PC-9 (cell line): ENCODE data around the gene FJX1. TPM values are rescaled to one million over a fixed set of nuclear protein-coding genes. Genes with fewer than 3 reads are reported as not detected.
A peak's percentile ranks its signal among the peaks of the same experiment; 100 is the strongest.

ENCODE experiments used
- BruUV-seq: library from RNA; stranded (reverse); fragments of 400-500 nt; replicated peaks from 2 replicates; lab custom pipeline; 2021; lab: Mats Ljungman, UMichigan
- CTCF ChIA-PET: fragments of 300-600 bp; sonication (Branson Sonifier 250); formaldehyde crosslinking; loops from one replicate; lab custom pipeline; 2022; ENCODE audit warnings: antibody characterized with exemption; lab: Charles Lee
- POLR2A ChIA-PET: fragments of 300-600 bp; sonication (Branson Sonifier 250); formaldehyde crosslinking; loops from one replicate; lab custom pipeline; 2022; ENCODE audit warnings: antibody characterized with exemption; ENCODE audit not compliant: unreplicated experiment; lab: Charles Lee
- DNase-seq, 2 experiments: peaks; one replicate each; pipeline versions ENCODE4 v3.0.0 to v3.0.0-alpha.2; 2015 to 2022; ENCODE audit warnings: mixed read lengths in 1 of 2
- H2AFZ ChIP-seq: fragments of 200-600 bp; sonication (generic); 2 replicates; pipeline ENCODE4 v1.8.1; 2017; ENCODE audit warnings: antibody characterized with exemption
- H3F3A ChIP-seq: fragments of 200-600 bp; sonication (generic); 2 replicates; pipeline ENCODE4 v1.8.1; 2017; ENCODE audit warnings: antibody characterized with exemption, mild to moderate bottlenecking, low read depth; ENCODE audit not compliant: insufficient read depth
- H3K27ac ChIP-seq: fragments of 200-600 bp; sonication (generic); 2 replicates; pipeline ENCODE4 v1.6.1; 2016; ENCODE audit warnings: mixed run types
- H3K27me3 ChIP-seq: fragments of 200-600 bp; sonication (generic); 2 replicates; pipeline ENCODE4 v1.6.1; 2016; ENCODE audit warnings: low read depth, mixed run types; ENCODE audit not compliant: insufficient read depth
- H3K36me3 ChIP-seq: fragments of 200-600 bp; sonication (generic); 2 replicates; pipeline ENCODE4 v1.6.1; 2016; ENCODE audit warnings: low read depth, mixed run types
- H3K4me1 ChIP-seq: fragments of 200-600 bp; sonication (generic); replicated peaks from 2 replicates; pipeline ENCODE4 v1.6.1; 2016; ENCODE audit warnings: mixed run types; ENCODE audit not compliant: insufficient read depth
- H3K4me2 ChIP-seq: fragments of 200-600 bp; sonication (generic); 2 replicates; pipeline ENCODE4 v1.6.1; 2017; ENCODE audit warnings: mixed run types
- H3K4me3 ChIP-seq: fragments of 200-600 bp; sonication (generic); 2 replicates; pipeline ENCODE4 v1.6.1; 2016; ENCODE audit warnings: mixed run types
- H3K79me2 ChIP-seq: fragments of 200-600 bp; sonication (generic); 2 replicates; pipeline ENCODE4 v1.6.1; 2017; ENCODE audit warnings: low read depth, mixed run types
- H3K9me2 ChIP-seq: fragments of 200-600 bp; sonication (generic); 2 replicates; pipeline ENCODE4 v1.8.1; 2017; ENCODE audit warnings: mild to moderate bottlenecking; ENCODE audit not compliant: insufficient read depth
- H3K9me3 ChIP-seq: fragments of 200-600 bp; sonication (generic); 2 replicates; pipeline ENCODE4 v1.8.1; 2016; ENCODE audit warnings: low read depth; ENCODE audit not compliant: insufficient read depth
- H4K20me1 ChIP-seq: fragments of 200-600 bp; sonication (generic); 2 replicates; pipeline ENCODE4 v1.8.1; 2017; ENCODE audit not compliant: insufficient read depth
- CTCF ChIP-seq: fragments of 200-600 bp; sonication (generic); conservative IDR thresholded peaks from 2 replicates; pipeline ENCODE4 v1.6.1; 2017; ENCODE audit warnings: mixed run types, antibody characterized with exemption, mild to moderate bottlenecking, moderate library complexity
- EZH2 ChIP-seq: fragments of 200-600 bp; sonication (generic); IDR thresholded peaks from 2 replicates; pipeline ENCODE4 v1.8.0; 2017; ENCODE audit warnings: antibody characterized with exemption, low read depth
- intact Hi-C: fragments of 100-400 bp; cut with micrococcal nuclease; formaldehyde crosslinking; loops from one replicate; pipeline ENCODE4 v1.10.0; 2022; ENCODE audit not compliant: unreplicated experiment
- total RNA-seq: library from RNA; stranded (reverse); gene quantifications from 2 replicates; pipeline ENCODE4 v1.2.3, GENCODE V29; 2021

Gene FJX1
- total RNA-seq, 1 experiment from 2014 or later = 14.8 TPM

- no peaks in the 10 kb centered on the region for H4K20me1 ChIP-seq
- no peaks in the 10 kb centered on the region for H3K36me3 ChIP-seq
- TF ChIP-seq EZH2 = no peak
- no peak; the same call in 1 of the 2 replicates for TF ChIP-seq CTCF
- H3K79me2 ChIP-seq = peaks cover 28% of the 10 kb centered on the region
- H3F3A ChIP-seq = peaks cover 14% of the 10 kb centered on the region
- peaks cover 49% of the 10 kb centered on the region for H3K4me1 ChIP-seq
- H2AFZ ChIP-seq = peak overlapping the region; percentile 81
- peak overlapping the region; percentile 42; the same call in 1 of the 2 replicates for H3K27ac ChIP-seq
- H3K4me3 ChIP-seq = peak overlapping the region; percentile 66
- H3K27me3 ChIP-seq = no peaks in the 10 kb centered on the region
- POLR2A ChIA-PET = interaction anchor here (0.5 to 0.6 kb wide), 3 partner anchors 21 to 846 kb away, joined by 3 to 5 read pairs (median 4); no protein-coding TSS in a partner anchor
- CTCF ChIA-PET = no interaction called here
- peak; percentile 40 to 63 for DNase-seq
- H3K9me2 ChIP-seq = no peaks in the 10 kb centered on the region
- no peaks in the 10 kb centered on the region for H3K9me3 ChIP-seq
- no TSS peak for BruUV-seq
- intact Hi-C loops = loop anchor here (5.0 to 10.0 kb wide), 7 partner anchors 274 to 874 kb away; partner anchors contain the start of genes APIP, LDLRAD3 and PDHX
- peak overlapping the region; percentile 99 for H3K4me2 ChIP-seq
These were observed 346 bp downstream of the FJX1 start for GRCh38 chr11:35618497-35619115.

- POLR2A ChIA-PET = interaction anchor here (0.6 kb wide), 1 partner anchor 21 kb away, joined by 5 read pairs; no protein-coding TSS in a partner anchor
These were observed 1.0 kb downstream of the FJX1 start for GRCh38 chr11:35619116-35619854.

More at GRCh38 chr11:35619116-35619854, 1.0 kb downstream of the FJX1 start:
- TF ChIP-seq EZH2 (no peak), CTCF (0 out of 2 replicates have a peak, but pooled peaks have one; percentile 16)
- H3K27me3 ChIP-seq = no peaks in the 10 kb centered on the region
- peak overlapping the region; percentile 66 for H3K4me3 ChIP-seq
- H3K36me3 ChIP-seq = no peaks in the 10 kb centered on the region
- H3K4me2 ChIP-seq = peak overlapping the region; percentile 99
- H3K4me1 ChIP-seq = peaks cover 49% of the 10 kb centered on the region
- H4K20me1 ChIP-seq = no peaks in the 10 kb centered on the region
- DNase-seq = peak; percentile 59 to 63
- H3K27ac ChIP-seq = peak overlapping the region; percentile 3; the same call in 1 of the 2 replicates
- CTCF ChIA-PET = interaction anchor here (0.9 to 1.5 kb wide), 2 partner anchors 11 to 203 kb away, joined by 3 to 5 read pairs; no protein-coding TSS in a partner anchor
- H3F3A ChIP-seq = peaks cover 14% of the 10 kb centered on the region
- no peaks in the 10 kb centered on the region for H3K9me2 ChIP-seq
- intact Hi-C loops = loop anchor here (5.0 to 10.0 kb wide), 7 partner anchors 273 to 873 kb away; partner anchors contain the start of genes APIP, LDLRAD3 and PDHX
- H2AFZ ChIP-seq = peak overlapping the region; percentile 81
- BruUV-seq = no TSS peak
- no peaks in the 10 kb centered on the region for H3K9me3 ChIP-seq
- peaks cover 28% of the 10 kb centered on the region for H3K79me2 ChIP-seq
